H9 (cell line): ENCODE results near the gene ALOX15B. TPM values are rescaled to one million over a fixed set of nuclear protein-coding genes. Genes with fewer than 3 reads are reported as not detected.

Source experiments
- DNase-seq: peaks from one replicate; pipeline ENCODE4 v3.0.0-alpha.2; 2017
- H2AFZ ChIP-seq: one replicate; pipeline ENCODE4 v1.6.1; 2013; ENCODE audit warnings: mild to moderate bottlenecking, low read length, control low read depth, moderate library complexity
- H2AK5ac ChIP-seq: 2 replicates; pipeline ENCODE4 v1.6.1; 2013; ENCODE audit warnings: low read length, control low read depth, mixed read lengths; ENCODE audit not compliant: insufficient read length
- H2BK120ac ChIP-seq: one replicate; pipeline ENCODE4 v1.6.1; 2013; ENCODE audit warnings: low read depth, mild to moderate bottlenecking, low read length, control low read depth, inconsistent platforms; ENCODE audit not compliant: poor library complexity, severe bottlenecking
- H2BK12ac ChIP-seq: 2 replicates; pipeline ENCODE4 v1.6.1; 2013; ENCODE audit warnings: low read length, control low read depth, mixed read lengths, low read depth; ENCODE audit not compliant: insufficient read length
- H2BK15ac ChIP-seq: 2 replicates; pipeline ENCODE4 v1.6.1; 2013; ENCODE audit warnings: low read depth, low read length, control low read depth
- H2BK20ac ChIP-seq: one replicate; pipeline ENCODE4 v1.6.1; 2013; ENCODE audit warnings: low read depth, mild to moderate bottlenecking, low read length, control low read depth, inconsistent platforms; ENCODE audit not compliant: poor library complexity, severe bottlenecking
- H2BK5ac ChIP-seq: 2 replicates; pipeline ENCODE4 v1.6.1; 2013; ENCODE audit warnings: low read length, control low read depth, mixed read lengths; ENCODE audit not compliant: insufficient read length
- H3K14ac ChIP-seq: 2 replicates; pipeline ENCODE4 v1.6.1; 2013; ENCODE audit warnings: low read length, control low read depth; ENCODE audit not compliant: insufficient read depth
- H3K18ac ChIP-seq: 2 replicates; pipeline ENCODE4 v1.6.1; 2013; ENCODE audit warnings: low read depth, mild to moderate bottlenecking, mixed read lengths, low read length, control low read depth; ENCODE audit not compliant: insufficient read length
- H3K23ac ChIP-seq: 2 replicates; pipeline ENCODE4 v1.6.1; 2013; ENCODE audit warnings: low read length, control low read depth, mixed read lengths, low read depth; ENCODE audit not compliant: insufficient read length
- H3K23me2 ChIP-seq: 2 replicates; pipeline ENCODE4 v1.6.1; 2013; ENCODE audit warnings: low read depth, mild to moderate bottlenecking, mixed read lengths, low read length, control low read depth; ENCODE audit not compliant: insufficient read length, poor library complexity, severe bottlenecking
- H3K27ac ChIP-seq: 2 replicates; pipeline ENCODE4 v1.5.1; 2013; ENCODE audit warnings: low read length, control low read depth, mixed read lengths, low read depth; ENCODE audit not compliant: insufficient read length
- H3K27me3 ChIP-seq: 2 replicates; pipeline ENCODE4 v1.6.1; 2013; ENCODE audit warnings: low read length, control low read depth, inconsistent platforms; ENCODE audit not compliant: insufficient read depth
- H3K4ac ChIP-seq: 2 replicates; pipeline ENCODE4 v1.6.1; 2013; ENCODE audit warnings: low read depth, mild to moderate bottlenecking, control low read depth, inconsistent platforms, low read length, moderate library complexity
- H3K4me1 ChIP-seq: 2 replicates; pipeline ENCODE4 v1.6.1; 2013; ENCODE audit warnings: low read length, control low read depth, inconsistent platforms; ENCODE audit not compliant: insufficient read depth
- H3K4me2 ChIP-seq: 2 replicates; pipeline ENCODE4 v1.6.1; 2013; ENCODE audit warnings: low read length, control low read depth, mixed read lengths; ENCODE audit not compliant: insufficient read length, insufficient read depth
- H3K56ac ChIP-seq: 2 replicates; pipeline ENCODE4 v1.6.1; 2013; ENCODE audit warnings: low read depth, mild to moderate bottlenecking, mixed read lengths, low read length, control low read depth; ENCODE audit not compliant: insufficient read length
- H3K79me1 ChIP-seq: 2 replicates; pipeline ENCODE4 v1.6.1; 2013; ENCODE audit warnings: low read depth, mild to moderate bottlenecking, moderate library complexity, low read length, control low read depth, inconsistent platforms; ENCODE audit not compliant: insufficient read depth, poor library complexity, severe bottlenecking
- H3K79me2 ChIP-seq: 2 replicates; pipeline ENCODE4 v1.6.1; 2013; ENCODE audit warnings: low read length, control low read depth, inconsistent platforms; ENCODE audit not compliant: insufficient read depth
- H3K9ac ChIP-seq: 2 replicates; pipeline ENCODE4 v1.6.1; 2013; ENCODE audit warnings: low read length, control low read depth, mixed read lengths; ENCODE audit not compliant: insufficient read length; ENCODE audit errors: extremely low read depth
- H3K9me3 ChIP-seq: one replicate; pipeline ENCODE4 v1.6.1; 2013; ENCODE audit warnings: low read depth, low read length, inconsistent platforms; ENCODE audit not compliant: control insufficient read depth
- H3T11ph ChIP-seq: one replicate; pipeline ENCODE4 v1.6.1; 2013; ENCODE audit warnings: mild to moderate bottlenecking, low read length, control low read depth, inconsistent platforms
- H4K20me1 ChIP-seq: one replicate; pipeline ENCODE4 v1.6.1; 2013; ENCODE audit not compliant: control insufficient read depth, insufficient read length, insufficient read depth
- H4K5ac ChIP-seq: 2 replicates; pipeline ENCODE4 v1.6.1; 2013; ENCODE audit warnings: low read depth, mild to moderate bottlenecking, mixed read lengths, low read length, control low read depth; ENCODE audit not compliant: insufficient read length
- H4K8ac ChIP-seq: replicated peaks from 2 replicates; pipeline ENCODE4 v1.6.1; 2013; ENCODE audit warnings: low read length, control low read depth, mixed read lengths, low read depth; ENCODE audit not compliant: insufficient read length
- H4K91ac ChIP-seq: 2 replicates; pipeline ENCODE4 v1.6.1; 2013; ENCODE audit warnings: low read depth, mild to moderate bottlenecking, moderate library complexity, mixed read lengths, low read length, control low read depth; ENCODE audit not compliant: insufficient read length
- H3K27ac Mint-ChIP-seq, 3 experiments: 2 replicates in 2 of 3; 3 replicates in 1 of 3; pipeline ENCODE4 v1.8.0; 2020 to 2021; ENCODE audit warnings: mixed read lengths in 3 of 3, mild to moderate bottlenecking in 1 of 3, moderate library complexity in 1 of 3
- H3K27me3 Mint-ChIP-seq: 2 replicates; pipeline ENCODE4 v1.8.0; 2021; ENCODE audit warnings: low read depth, mild to moderate bottlenecking, moderate library complexity, mixed read lengths
- H3K36me3 Mint-ChIP-seq, 3 experiments: 2 replicates in 2 of 3; 3 replicates in 1 of 3; pipeline ENCODE4 v1.8.0; 2020 to 2021; ENCODE audit warnings: low read depth in 3 of 3, mixed read lengths in 3 of 3; ENCODE audit not compliant: insufficient read depth in 1 of 3
- H3K4me1 Mint-ChIP-seq, 2 experiments: 2 replicates each; pipeline ENCODE4 v1.8.0; 2020; ENCODE audit warnings: mixed read lengths in 2 of 2
- H3K4me3 Mint-ChIP-seq, 2 experiments: 2 replicates in 1 of 2; 3 replicates in 1 of 2; pipeline ENCODE4 v1.8.0; 2020 to 2021; ENCODE audit warnings: mild to moderate bottlenecking in 2 of 2, mixed read lengths in 2 of 2, moderate library complexity in 1 of 2
- H3K9me3 Mint-ChIP-seq, 2 experiments: 2 replicates in 1 of 2; 3 replicates in 1 of 2; pipeline ENCODE4 v1.8.0; 2020; ENCODE audit warnings: mild to moderate bottlenecking in 2 of 2, mixed read lengths in 2 of 2, moderate library complexity in 1 of 2
- WGBS: extraction: QIAGEN DNeasy Blood & Tissue Kit; methylation state at CpG from one replicate; pipeline ENCODE4 v1.1.7; 2013; ENCODE audit warnings: missing lambda C conversion rate, low lambda C conversion rate, mixed read lengths; ENCODE audit not compliant: insufficient read length; ENCODE audit errors: extremely low coverage; 5-methylcytosine and 5-hydroxymethylcytosine counted together
- total RNA-seq: library from RNA; stranded (reverse); gene quantifications from 2 replicates; pipeline ENCODE4 v1.2.1, GENCODE V29; 2021
- TF ChIP-seq, protein P1 (sequence below): fragments of 200-600 bp; sonication (generic); conservative IDR thresholded peaks from 3 replicates; pipeline ENCODE4 v1.8.0; 2021; ENCODE audit warnings: antibody characterized with exemption, mild to moderate bottlenecking

ALOX15B gene
- total RNA-seq, 1 experiment from 2014 or later = not detected

DNA sequence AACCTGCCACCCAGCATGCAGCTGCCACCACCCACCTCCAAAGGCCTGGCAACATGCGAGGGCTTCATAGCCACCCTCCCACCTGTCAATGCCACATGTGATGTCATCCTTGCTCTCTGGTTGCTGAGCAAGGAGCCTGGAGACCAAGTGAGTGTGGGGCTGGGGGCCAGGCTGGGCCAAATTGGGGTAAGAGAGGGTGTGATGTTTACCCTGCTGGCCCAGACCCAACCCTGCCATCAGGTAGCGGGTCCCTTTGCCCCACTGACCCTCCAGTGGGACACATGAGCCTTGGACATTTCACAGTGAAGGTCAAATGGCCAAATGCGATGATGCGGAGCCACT, 8.9 kb downstream of the ALOX15B start:
- Histone ChIP-seq H2AFZ (no peak overlapping the region), H4K91ac (no peak overlapping the region), H3K9ac (no peak overlapping the region), H2BK120ac (no peak overlapping the region), H2AK5ac (no peak overlapping the region), H4K5ac (no peak overlapping the region), H3K23me2 (no peaks in the 10 kb centered on the region), H2BK12ac (no peak overlapping the region), H3K27ac (no peak overlapping the region), H3K27me3 (no peaks in the 10 kb centered on the region), H3K4me1 (no peaks in the 10 kb centered on the region), H3K4me2 (no peak overlapping the region), H4K8ac (no peak overlapping the region), H3K79me1 (no peaks in the 10 kb centered on the region), H3K14ac (no peak overlapping the region), H2BK5ac (no peak overlapping the region), H2BK20ac (no peak overlapping the region), H3K9me3 (no peaks in the 10 kb centered on the region), H3K79me2 (no peaks in the 10 kb centered on the region), H2BK15ac (no peak overlapping the region), H3K18ac (no peak overlapping the region), H4K20me1 (no peaks in the 10 kb centered on the region), H3K4ac (no peak overlapping the region), H3K23ac (no peak overlapping the region), H3T11ph (no peak overlapping the region), H3K56ac (no peak overlapping the region)
- WGBS = no CpG with 5 or more reads among the region's 4 CpGs
- H3K9me3 Mint-ChIP-seq = no peaks in the 10 kb centered on the region; a peak in 1 of 5 replicates
- TF ChIP-seq, protein P1, sequence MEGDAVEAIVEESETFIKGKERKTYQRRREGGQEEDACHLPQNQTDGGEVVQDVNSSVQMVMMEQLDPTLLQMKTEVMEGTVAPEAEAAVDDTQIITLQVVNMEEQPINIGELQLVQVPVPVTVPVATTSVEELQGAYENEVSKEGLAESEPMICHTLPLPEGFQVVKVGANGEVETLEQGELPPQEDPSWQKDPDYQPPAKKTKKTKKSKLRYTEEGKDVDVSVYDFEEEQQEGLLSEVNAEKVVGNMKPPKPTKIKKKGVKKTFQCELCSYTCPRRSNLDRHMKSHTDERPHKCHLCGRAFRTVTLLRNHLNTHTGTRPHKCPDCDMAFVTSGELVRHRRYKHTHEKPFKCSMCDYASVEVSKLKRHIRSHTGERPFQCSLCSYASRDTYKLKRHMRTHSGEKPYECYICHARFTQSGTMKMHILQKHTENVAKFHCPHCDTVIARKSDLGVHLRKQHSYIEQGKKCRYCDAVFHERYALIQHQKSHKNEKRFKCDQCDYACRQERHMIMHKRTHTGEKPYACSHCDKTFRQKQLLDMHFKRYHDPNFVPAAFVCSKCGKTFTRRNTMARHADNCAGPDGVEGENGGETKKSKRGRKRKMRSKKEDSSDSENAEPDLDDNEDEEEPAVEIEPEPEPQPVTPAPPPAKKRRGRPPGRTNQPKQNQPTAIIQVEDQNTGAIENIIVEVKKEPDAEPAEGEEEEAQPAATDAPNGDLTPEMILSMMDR = no peak
- no peak overlapping the region; a peak in 1 of 7 replicates for H3K27ac Mint-ChIP-seq
- H3K27me3 Mint-ChIP-seq = peaks cover 42% of the 10 kb centered on the region
- peaks cover 0 to 5% of the 10 kb centered on the region in 2 experiments; a peak in 3 of 4 replicates for H3K4me1 Mint-ChIP-seq
- H3K4me3 Mint-ChIP-seq = no peak overlapping the region
- no peaks in the 10 kb centered on the region for H3K36me3 Mint-ChIP-seq
- no peak for DNase-seq
